Suppressor macrophage (primary cell): ENCODE results near the gene GCFC2.
"Not testable (repeated sequence)": the region's sequence is repeated elsewhere in the genome, so short reads cannot be mapped to it uniquely, and the experiment has no call there.

ENCODE experiments used
- DNase-seq, 4 experiments: peaks; one replicate each; pipeline ENCODE4 v3.0.0-alpha.2; 2020 to 2022
- total RNA-seq, 17 experiments: gene quantifications; one replicate each; lab custom pipeline; 2026; ENCODE audit warnings: mixed read lengths in 6 of 17, inconsistent platforms in 3 of 17; lab: John Stamatoyannopoulos, UW

The GCFC2 gene
- total RNA-seq, result 5.2 to 25.5 (median 16.5) reads per million in 17 experiments

- DNase-seq, result peak; percentile 88 to 94 (median 92)
Observed at GRCh38 chr2:75710577-75711253, at the start of gene GCFC2. TSS of gene GCFC2 (minus strand) at chr2:75710915. CDS start at chr2:75710855, 60 bp downstream.

- no peak for DNase-seq
Observed at GRCh38 chr2:75752828-75753227, 42.1 kb upstream of the GCFC2 start.

- no peak for DNase-seq
Observed at GRCh38 chr2:75751824-75752468, 41.2 kb upstream of the GCFC2 start.

GRCh38 chr2:75751360-75751759 is 40.6 kb upstream of the GCFC2 start:
- no peak for DNase-seq

- no peak for DNase-seq
Observed at GRCh38 chr2:75737961-75738360, 27.2 kb upstream of the GCFC2 start.

- no peak for DNase-seq
Observed at GRCh38 chr2:75736276-75736675, 25.6 kb upstream of the GCFC2 start.

- peak in 1 of 4 experiments; percentile 3 for DNase-seq
Observed at GRCh38 chr2:75729861-75730260, 19.1 kb upstream of the GCFC2 start.

- DNase-seq, result no peak
Observed at GRCh38 chr2:75728614-75729419, 18.1 kb upstream of the GCFC2 start.

- no peak for DNase-seq
Observed at GRCh38 chr2:75722687-75723086, 12.0 kb upstream of the GCFC2 start.

- DNase-seq, result no peak
Observed at GRCh38 chr2:75720525-75720924, 9.8 kb upstream of the GCFC2 start.

- no peak for DNase-seq
Observed at GRCh38 chr2:75719616-75720015, 8.9 kb upstream of the GCFC2 start.

- no peak for DNase-seq
Observed at GRCh38 chr2:75716406-75716805, 5.7 kb upstream of the GCFC2 start.

- not testable (repeated sequence) for DNase-seq
Observed at GRCh38 chr2:75711590-75711989, 875 bp upstream of the GCFC2 start.

- no peak for DNase-seq
Observed at GRCh38 chr2:75710220-75710576, 517 bp downstream of the GCFC2 start.

GRCh38 chr2:75709297-75709696 is 1.4 kb downstream of the GCFC2 start:
- DNase-seq, result peak in 2 of 4 experiments; percentile 2 to 14

GRCh38 chr2:75707901-75708300 is 2.8 kb downstream of the GCFC2 start:
- no peak for DNase-seq

GRCh38 chr2:75705921-75706320 is 4.8 kb downstream of the GCFC2 start:
- DNase-seq, result peak in 2 of 4 experiments; percentile 8 to 19

- no peak for DNase-seq
Observed at GRCh38 chr2:75703589-75704287, 7.0 kb downstream of the GCFC2 start.

- no peak for DNase-seq
Observed at GRCh38 chr2:75702593-75702992, 8.1 kb downstream of the GCFC2 start.

- no peak for DNase-seq
Observed at GRCh38 chr2:75698918-75699317, 11.8 kb downstream of the GCFC2 start.

GRCh38 chr2:75688196-75688595 is 22.5 kb downstream of the GCFC2 start:
- DNase-seq, result no peak

GRCh38 chr2:75683430-75683829 is 27.3 kb downstream of the GCFC2 start:
- not testable (repeated sequence) for DNase-seq

- DNase-seq, result no peak
Observed at GRCh38 chr2:75680402-75680801, 30.3 kb downstream of the GCFC2 start.
